ENCODE results near the gene SFMBT1.

GRCh38 chr3:52917044-52917443 is 128.8 kb downstream of the SFMBT1 start:
- TF ChIP-seq, protein P1, sequence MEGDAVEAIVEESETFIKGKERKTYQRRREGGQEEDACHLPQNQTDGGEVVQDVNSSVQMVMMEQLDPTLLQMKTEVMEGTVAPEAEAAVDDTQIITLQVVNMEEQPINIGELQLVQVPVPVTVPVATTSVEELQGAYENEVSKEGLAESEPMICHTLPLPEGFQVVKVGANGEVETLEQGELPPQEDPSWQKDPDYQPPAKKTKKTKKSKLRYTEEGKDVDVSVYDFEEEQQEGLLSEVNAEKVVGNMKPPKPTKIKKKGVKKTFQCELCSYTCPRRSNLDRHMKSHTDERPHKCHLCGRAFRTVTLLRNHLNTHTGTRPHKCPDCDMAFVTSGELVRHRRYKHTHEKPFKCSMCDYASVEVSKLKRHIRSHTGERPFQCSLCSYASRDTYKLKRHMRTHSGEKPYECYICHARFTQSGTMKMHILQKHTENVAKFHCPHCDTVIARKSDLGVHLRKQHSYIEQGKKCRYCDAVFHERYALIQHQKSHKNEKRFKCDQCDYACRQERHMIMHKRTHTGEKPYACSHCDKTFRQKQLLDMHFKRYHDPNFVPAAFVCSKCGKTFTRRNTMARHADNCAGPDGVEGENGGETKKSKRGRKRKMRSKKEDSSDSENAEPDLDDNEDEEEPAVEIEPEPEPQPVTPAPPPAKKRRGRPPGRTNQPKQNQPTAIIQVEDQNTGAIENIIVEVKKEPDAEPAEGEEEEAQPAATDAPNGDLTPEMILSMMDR (conservative IDR thresholded peaks at IDR 0.05 in 1 of 2, IDR thresholded peaks at IDR 0.05 in 1 of 2; ENCODE audit: low read depth in 1 of 2, low read length in 2 of 2) = no peak
- TF ChIP-seq EZH2 (IDR thresholded peaks at IDR 0.05; ENCODE audit: low read length, missing control alignments) = no peak
